Measurements from ENCODE around the gene COBLL1.

Gene COBLL1

DNA sequence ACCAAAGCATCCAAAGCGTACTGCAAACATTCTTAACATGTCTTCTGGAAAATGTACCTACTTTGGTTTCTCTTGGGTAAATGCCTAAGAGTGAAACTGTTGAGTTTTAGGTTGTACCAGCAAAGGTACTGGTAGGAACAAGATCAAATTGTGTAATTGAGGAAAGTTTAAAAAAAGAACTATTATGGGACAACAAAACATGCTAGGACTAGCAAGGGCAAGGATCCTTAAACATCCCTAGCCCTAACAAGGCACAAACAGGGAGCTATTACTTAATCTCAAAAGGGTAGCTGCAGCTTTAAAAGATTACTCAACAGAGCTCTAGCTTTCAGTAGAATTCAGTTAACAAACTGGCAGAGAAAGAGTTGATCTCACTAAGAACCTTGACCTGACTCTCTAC lies 164.4 kb downstream of the COBLL1 start:
- DNase-seq (ENCODE audit: low spot score), result no peak

DNA sequence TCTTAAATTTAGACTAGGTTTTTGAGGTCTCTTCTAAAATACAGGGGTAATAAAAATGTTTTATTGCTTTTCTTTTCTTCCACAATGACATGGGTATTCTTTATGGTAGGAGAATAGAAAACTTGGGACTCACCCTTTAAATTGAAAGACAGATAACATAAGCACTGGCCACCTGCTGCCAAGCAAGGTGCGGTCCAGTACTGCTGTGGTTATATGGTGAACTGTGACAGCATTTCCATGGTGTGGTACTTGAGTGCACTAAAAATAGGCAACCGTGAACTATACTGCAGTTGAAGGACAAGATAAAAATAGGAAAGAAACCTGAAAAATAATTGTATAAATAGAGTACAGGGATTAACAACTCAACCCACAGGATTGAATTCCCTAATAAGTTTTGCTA lies 165.9 kb downstream of the COBLL1 start:
- no peak for DNase-seq (ENCODE audit: low spot score)

DNA sequence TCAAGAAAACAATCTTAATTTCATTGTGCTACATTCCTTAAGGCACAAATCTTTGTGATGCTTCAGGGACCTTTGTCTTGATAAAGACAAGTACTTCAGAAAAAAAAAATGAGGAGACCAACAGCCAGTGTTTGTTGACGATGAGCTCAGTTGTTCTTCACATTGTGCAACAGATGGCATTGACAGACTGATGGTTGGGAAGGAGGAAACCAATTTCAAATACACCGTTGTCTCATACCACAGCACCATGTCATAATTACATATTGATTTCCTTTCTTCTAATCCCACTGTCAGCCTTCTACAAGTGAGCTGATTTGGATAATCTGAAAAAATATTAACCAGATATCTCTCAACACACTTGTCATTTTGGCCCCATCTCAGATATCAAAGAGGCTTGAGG lies 166.6 kb downstream of the COBLL1 start:
- no peak for DNase-seq (ENCODE audit: low spot score)

DNA sequence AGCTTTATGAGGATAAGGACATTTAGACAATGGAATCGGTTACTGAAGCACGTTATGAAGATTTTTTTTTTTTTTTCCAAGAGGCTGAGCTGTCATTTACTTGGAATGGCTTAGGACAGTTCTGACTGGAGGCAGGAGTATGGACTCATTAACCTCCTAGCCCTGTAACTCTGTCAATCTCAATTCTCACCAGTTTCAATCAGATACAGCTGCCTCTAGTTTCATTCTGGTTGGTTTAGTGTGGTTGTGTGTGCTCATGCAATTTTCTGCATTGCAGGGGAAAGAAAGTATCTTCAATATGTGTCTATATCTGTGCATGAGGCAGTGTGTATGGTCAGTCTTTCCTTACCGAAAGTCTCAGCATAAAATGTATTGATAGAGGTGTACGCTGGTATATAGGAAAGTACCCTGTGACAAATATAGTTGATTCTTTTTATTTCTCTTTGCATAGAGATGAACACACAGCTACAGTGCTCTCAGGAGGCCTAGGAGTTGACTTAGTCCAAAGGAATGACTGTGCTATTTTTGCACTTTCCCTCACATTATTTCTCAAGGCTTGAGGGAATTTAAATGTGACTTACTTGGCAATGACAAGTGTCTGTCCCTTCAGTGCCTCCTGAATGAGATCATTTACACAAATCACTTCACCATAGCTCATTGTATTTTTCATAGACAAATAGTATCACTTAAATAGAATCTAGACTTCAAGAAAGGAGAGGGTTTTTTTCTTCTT lies 169.8 kb downstream of the COBLL1 start:
- DNase-seq (ENCODE audit: low spot score), result no peak

DNA sequence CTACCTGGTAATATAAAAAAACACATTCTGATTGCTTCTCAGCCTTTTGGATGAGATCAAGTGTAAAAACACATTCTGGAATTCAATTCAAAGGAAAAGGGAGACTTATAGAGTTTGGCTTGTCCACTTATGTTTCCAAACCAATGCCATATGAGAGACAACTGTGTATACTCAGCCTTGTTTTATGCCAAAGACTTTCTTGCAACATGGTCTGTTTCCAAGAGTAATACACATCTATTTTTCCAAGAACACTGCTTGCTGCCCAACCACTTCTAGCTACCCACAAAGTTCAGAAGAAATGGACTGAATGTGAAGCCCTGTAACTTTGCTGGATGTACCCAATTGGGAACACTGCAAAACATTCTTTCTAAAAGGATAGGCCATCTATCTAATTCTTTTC lies 172.3 kb downstream of the COBLL1 start:
- DNase-seq (ENCODE audit: low spot score), result no peak

DNA sequence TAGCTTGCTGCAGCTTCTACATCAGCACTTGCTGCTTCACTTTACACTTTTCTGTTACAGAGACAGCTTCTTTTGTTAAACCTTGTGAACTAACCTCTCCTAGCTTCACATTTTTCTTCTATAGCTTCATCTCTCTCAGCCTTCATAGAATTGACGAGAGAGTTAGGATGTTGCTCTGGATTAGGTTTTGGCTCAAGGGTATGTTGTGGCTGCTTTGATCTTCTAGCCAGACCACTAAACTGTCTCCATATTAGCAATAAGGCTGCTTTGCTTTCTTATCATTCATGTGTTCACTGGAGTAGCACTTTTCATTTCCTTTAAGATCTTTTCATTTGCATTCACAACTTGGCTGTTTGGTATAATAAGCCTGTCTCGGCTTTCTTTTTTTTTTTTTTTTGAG lies 174.1 kb downstream of the COBLL1 start:
- no peak for DNase-seq (ENCODE audit: low spot score)

DNA sequence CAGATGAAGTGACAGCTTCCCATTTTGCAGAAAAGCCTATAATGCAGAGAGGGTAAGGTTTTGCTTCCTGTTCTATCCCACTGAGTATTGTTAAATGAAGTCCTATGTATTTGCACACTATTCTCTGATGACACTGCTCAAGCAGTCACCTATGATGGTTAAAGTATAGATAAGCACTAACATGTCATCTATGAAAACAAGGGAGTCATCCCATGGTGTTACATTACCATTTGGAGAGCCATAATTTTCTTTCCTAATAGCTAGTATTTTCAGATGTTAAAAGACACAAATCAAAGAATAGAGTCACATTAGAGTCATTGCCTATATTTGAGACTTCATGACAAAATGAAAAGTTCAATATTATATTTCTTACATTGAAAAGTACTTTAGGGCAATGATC lies 177.6 kb downstream of the COBLL1 start:
- no peak for DNase-seq (ENCODE audit: low spot score)

DNA sequence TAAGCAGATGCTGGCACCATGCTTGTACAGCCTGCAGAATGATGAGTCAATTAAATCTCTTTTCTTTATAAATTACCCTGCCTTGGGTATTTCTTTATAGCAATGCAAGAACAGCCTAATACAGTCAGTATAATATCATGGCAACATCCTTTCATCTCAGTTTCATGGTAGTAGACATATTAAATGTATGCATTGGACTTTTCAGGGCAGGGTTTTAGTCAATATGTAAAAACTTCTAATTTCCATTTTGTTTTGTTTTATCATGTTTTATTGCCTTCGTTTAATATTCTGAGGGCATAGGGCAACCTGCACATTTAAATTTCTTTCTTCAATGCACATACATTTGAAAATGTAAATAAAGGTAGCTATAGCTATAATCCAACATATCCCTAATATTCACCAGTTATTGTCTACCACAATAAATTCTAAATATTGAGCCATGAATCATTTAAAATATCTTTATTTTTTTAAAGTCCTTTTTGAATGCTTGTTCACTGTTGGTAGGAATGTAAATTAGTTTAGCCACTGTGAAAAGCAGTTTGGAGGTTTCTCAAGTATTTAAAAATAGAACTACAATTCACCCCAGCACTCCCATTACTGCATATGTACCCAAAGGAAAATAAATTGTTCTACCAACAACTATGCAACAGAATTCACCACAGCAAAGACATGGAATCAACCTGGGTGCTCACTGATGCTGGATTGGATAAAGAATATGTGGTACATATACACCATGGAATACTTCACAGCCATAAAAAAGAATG lies 178.6 kb downstream of the COBLL1 start:
- no peak for DNase-seq (ENCODE audit: low spot score)

DNA sequence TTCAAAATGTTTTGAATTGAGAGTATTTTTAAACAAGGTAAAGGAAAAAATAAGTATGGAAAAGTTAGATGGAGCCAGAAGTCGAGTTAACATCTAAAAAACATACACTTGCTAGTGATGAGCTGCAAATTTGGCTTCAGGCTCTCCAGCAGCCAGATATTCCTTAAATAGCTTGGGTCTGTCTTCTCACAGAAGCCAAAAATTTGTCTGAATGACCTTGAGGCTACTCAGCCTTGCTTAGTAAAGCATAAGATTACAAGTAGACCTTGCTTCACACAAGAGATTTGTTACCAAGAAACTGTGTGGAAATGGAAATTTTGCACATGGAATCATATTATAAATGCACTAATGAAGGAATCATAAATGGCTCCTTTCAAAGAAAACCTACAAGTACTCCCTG lies 179.6 kb downstream of the COBLL1 start:
- DNase-seq (ENCODE audit: low spot score), result no peak

DNA sequence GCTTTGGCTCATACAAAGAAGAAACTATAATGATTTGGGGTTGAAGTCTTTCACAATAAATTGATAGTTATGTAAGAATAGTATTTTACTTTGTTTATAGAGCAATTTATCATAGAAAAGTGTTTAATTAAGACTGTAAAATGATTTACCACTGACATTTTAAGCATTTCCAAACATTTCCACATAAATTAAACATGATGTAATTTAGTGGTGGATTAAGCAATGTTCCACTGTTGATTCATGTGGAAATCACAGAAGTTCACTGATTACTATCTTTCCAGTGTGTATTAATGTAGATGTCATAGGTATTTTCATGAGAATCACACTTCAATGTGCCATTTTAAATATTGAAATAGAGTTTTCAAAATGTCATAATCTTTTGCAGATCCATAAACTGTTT lies 180.3 kb downstream of the COBLL1 start:
- no peak for DNase-seq (ENCODE audit: low spot score)

DNA sequence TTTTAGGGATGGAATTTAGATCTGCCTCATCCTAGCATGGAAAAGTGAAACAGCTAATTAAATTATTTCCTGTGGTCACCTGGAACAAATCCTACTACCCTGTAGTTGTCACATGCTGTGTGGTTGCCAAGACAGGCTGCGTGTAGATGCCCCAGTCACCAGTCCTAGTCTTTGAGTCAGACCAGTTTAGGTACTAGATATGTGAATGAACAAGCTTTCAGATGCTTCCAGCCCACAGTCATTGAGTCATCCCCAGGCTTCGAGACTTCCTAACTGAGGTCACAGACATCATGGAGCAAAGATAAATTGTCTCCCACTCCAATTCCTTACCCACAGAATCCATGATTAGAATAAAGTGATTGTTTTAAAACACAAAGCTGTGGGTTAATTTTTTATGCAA lies 184.5 kb downstream of the COBLL1 start:
- peak; percentile 36 for DNase-seq (ENCODE audit: low spot score)

DNA sequence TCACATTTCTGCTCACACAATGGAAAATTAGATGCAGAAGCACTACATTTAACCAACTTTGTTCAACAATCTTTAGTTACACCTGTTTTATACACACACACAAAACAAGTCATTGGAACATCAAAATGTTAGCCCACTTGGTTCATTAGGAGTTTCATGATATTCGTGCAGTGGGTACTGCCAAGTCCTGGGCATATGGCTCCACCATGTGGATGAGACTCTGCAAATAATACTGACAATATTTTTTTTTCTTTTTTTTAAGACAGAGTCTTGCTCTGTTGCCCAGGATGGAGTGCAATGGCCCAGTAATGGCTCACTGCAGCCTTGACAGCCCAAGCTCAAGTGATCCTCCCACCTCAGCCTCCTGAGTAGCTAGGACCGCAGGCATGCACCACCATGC lies 185.9 kb downstream of the COBLL1 start:
- no peak for DNase-seq (ENCODE audit: low spot score)

DNA sequence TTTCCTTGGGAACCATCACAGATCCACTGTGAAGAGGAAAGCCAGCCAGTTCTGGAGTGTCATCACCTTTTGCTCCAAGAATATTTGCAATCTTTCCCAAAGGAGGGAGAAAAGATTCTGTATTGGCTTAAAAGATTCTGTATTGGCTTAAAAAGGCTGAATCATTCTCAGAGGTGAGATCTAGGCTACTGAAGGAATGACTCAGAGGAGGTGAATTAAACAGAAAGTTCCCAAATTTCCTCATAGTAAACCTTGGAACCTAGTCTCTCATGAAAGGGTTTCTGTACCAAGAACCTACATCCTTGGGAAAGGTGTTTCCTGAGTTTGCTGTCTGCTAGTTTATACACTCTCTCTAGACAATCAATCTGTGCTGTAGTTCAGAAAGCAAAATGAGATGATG lies 186.3 kb downstream of the COBLL1 start:
- no peak for DNase-seq (ENCODE audit: low spot score)

DNA sequence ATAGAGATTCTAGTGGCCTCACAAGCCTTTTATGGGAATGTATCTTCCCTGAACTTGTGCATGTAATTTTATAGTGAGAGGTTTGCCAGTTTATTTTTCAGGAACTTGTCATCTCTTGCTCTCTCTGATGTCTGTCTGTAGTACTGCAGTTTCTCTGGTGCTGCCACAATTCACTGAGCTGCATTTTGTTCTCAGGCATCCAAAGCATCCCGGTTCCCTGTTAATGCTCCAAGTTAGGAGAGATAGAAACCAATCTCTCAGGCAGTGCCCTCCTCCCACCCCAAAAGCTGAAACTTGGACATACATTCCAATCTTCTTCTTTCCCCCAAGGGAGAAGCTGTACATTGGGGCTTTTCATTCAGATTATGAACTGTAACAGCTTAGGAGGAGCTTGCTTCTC lies 190.3 kb downstream of the COBLL1 start:
- DNase-seq (ENCODE audit: low spot score), result no peak

DNA sequence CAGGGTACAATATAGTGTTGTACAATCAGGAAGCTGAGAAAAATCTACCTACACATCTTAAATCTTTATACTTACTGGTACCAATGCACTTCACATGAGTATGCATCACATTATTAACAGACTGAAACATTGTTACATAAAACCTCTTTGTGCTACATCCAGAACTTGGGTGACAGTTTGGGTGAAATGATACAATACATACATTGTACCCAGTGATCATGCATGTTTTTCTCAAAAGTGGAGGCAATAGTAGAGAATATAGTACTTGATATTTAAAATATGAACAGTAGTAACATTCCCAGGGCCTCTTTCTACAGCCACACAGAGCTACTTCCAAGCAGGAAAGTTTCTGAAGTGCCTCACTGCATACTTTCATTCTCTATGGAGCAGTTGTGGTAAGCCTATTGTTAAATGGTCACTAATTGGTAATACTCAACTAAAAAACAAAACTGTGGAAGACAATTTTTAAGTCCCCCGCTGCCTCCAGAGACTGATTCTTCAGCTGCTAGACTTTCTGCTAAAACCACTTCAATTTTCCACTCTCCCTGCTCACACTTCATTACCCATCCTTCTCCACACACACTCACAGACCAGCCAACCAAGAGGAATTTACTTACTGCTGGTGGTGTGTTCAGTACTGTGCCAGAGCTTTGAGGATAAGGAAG lies 197.5 kb downstream of the COBLL1 start:
- no peak for DNase-seq (ENCODE audit: low spot score)

DNA sequence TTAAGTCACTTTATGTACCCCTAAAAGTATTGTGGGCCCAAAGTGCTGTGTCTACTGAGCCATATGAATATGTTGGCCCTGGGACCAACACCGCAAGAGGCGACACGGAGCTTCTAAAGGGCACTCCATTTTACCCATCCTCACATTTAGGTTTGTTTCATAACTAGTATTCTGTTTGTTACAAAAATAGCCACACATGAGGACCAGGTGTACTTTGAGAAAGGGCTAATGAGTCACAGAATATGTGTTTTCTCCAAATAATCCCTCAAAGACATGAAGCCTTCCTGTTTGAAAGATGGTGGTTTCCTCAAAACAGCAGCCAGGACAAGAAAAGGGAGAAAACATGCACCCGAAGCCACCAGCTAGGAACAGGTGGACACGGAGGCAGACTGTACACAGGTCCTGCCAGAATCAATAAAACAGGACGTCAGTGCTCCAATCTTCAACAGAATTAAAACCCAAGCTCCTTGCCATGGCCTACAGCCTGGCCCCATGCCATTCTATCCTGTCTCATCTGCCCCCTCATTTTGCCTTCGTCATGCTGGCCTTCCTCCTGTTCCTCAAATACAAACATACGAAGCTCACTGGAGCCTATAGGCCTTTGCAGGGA lies 198.6 kb downstream of the COBLL1 start:
- no peak for DNase-seq (ENCODE audit: low spot score)

DNA sequence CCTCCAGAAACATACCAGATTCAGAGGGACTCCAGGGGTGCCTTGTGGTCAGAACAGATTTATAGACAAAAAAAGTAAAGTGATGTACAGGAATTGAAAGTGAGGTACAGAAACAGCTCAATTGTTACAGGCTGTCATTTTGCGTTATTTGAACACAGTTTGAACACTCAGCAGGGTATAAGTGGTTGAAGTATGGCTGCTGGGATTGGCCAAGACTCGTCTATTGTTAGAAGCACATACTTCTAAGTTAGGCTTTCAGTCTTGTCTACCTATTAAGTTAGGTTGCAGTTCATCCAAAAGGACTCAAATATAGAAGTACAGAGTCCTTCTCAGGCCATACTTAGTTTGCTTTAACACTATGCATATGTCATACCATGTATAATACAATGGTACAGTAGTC lies 199.4 kb downstream of the COBLL1 start:
- DNase-seq (ENCODE audit: low spot score), result no peak
